T-helper 1 cell treated with Interleukin-12 subunit alpha and Interleukin-12 subunit beta and Interleukin-4 antibody, amounts not matched to agents 30 μg/mL and 1 μg/mL, for 36 hours (primary cell): ENCODE results near the gene SIGLEC8.
"Not testable (repeated sequence)": the region's sequence is repeated elsewhere in the genome, so short reads cannot be mapped to it uniquely, and the experiment has no call there.

Source experiments
- H3K27ac Mint-ChIP-seq: one replicate; pipeline ENCODE4 v1.8.0; 2021; ENCODE audit warnings: mild to moderate bottlenecking, mixed read lengths
- H3K27me3 Mint-ChIP-seq: one replicate; pipeline ENCODE4 v1.8.0; 2021; ENCODE audit warnings: low read depth, mixed read lengths
- H3K36me3 Mint-ChIP-seq: one replicate; pipeline ENCODE4 v1.8.0; 2021; ENCODE audit warnings: low read depth, mixed read lengths
- H3K4me1 Mint-ChIP-seq: one replicate; pipeline ENCODE4 v1.8.0; 2021; ENCODE audit warnings: low read depth, mixed read lengths
- H3K4me3 Mint-ChIP-seq: one replicate; pipeline ENCODE4 v1.8.0; 2021; ENCODE audit warnings: mild to moderate bottlenecking, moderate library complexity, mixed read lengths
- H3K9me3 Mint-ChIP-seq: one replicate; pipeline ENCODE4 v1.8.0; 2021; ENCODE audit warnings: mixed read lengths

Gene SIGLEC8

DNA sequence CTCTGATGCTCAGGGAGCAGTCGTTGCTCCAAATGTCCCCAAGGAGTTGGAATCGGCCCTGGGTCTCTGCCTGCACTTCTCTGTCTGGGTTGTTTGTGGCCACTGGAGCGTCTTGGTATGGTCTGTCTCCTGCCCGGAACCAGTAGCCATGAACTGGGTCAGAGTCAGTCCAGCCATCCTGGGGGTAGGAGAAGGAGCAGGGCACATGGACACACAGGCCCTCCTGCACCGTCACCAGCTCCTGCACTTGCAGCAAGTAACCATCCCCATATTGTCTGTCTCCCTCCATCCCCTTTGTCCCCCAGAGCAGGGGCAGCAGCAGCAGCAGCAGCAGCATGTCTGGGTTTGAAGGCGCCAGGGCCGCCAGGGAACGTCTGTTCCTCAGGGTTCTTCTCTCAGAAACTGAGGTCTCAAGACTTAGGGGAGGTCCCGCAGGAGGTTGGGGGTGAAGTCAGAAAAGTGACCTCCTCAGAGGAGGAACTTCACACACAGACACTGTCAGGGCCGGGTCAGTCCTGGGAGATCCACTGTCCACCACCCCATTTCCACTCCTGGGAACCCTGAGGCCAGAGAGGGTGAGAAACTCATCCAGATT, at the start of gene SIGLEC8:
TSS of gene SIGLEC8 (minus strand) at position 404 of the 595 bp plus-strand sequence. CDS start at position 337, 67 bp downstream.
- H3K9me3 Mint-ChIP-seq: no peaks in the 10 kb centered on the region
- no peaks in the 10 kb centered on the region for H3K36me3 Mint-ChIP-seq
- H3K27ac Mint-ChIP-seq: no peak within 1 kb of the TSS
- peaks cover 20% of the 10 kb centered on the region for H3K27me3 Mint-ChIP-seq
- H3K4me3 Mint-ChIP-seq: no peak within 1 kb of the TSS
- no peaks in the 10 kb centered on the region for H3K4me1 Mint-ChIP-seq

DNA sequence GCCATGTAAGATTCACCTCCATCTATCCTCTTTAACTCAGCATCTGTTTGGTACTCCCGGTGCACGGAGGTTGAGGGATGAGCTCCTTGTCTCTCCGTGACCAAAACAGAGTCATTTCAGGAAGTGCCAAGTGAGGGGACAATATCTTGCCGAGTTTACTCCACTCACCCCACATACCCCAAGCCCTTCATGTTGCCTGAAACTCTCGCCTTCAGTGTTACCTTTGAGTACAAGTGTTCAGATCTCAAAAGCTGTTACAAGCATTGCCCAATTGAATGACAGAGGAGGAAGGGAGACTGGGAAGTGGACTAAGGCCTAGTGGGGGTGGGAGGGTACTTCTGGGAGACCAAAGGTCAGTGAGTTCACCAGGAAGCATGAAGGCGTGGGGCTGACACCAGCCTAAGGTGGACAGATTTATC, 49.4 kb upstream of the SIGLEC8 start:
- Mint-ChIP-seq H3K9me3 (peaks cover 17% of the 10 kb centered on the region), H3K27ac (no peak overlapping the region), H3K36me3 (peaks cover 3% of the 10 kb centered on the region), H3K27me3 (peaks cover 16% of the 10 kb centered on the region), H3K4me1 (peaks cover 4% of the 10 kb centered on the region), H3K4me3 (no peak overlapping the region)

DNA sequence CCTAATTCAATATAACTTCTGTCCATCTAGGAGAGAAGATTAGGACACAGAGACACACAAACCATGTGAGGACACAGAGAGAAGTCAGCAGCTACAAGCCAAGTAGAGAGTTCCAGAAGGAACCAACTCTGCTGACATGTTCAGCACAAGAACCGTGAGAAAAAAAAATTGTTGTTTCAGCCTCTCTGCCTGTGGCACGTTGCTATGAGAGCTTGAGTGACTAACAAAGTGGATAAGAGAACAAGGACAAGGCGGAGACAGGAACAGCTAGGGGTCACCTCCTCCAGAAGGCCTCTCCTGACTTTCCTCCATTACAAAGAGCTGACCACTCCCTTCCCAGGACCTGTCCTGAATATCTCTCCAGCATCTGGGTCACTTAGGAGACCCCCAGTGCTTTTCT, 48.9 kb upstream of the SIGLEC8 start:
- Mint-ChIP-seq H3K4me1 (peaks cover 4% of the 10 kb centered on the region), H3K36me3 (peaks cover 3% of the 10 kb centered on the region), H3K4me3 (no peak overlapping the region), H3K27me3 (peaks cover 16% of the 10 kb centered on the region), H3K9me3 (peaks cover 19% of the 10 kb centered on the region), H3K27ac (no peak overlapping the region)

DNA sequence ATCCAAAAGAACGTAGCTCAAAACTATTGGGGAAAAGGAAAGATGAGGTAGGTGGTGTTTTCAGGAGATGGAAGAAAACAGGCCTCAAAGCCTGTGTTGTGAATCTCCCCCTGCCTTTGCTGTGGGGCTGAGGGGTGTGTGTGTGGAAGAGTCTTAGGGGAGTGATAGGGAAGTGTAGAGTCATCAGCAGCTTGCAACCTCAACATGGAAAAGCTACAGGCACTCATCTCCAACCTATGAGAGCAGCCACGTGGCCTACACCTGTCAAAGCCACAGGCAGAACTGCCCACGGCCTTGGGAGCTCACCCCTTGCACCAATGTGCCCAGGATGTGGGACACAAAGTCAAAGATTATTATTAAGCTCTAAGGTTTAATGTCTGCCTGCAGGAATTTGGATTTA, 47.6 kb upstream of the SIGLEC8 start:
- Mint-ChIP-seq H3K9me3 (peaks cover 21% of the 10 kb centered on the region), H3K27me3 (peaks cover 14% of the 10 kb centered on the region), H3K27ac (no peak overlapping the region), H3K4me3 (no peak overlapping the region), H3K36me3 (peaks cover 3% of the 10 kb centered on the region), H3K4me1 (peaks cover 12% of the 10 kb centered on the region)

DNA sequence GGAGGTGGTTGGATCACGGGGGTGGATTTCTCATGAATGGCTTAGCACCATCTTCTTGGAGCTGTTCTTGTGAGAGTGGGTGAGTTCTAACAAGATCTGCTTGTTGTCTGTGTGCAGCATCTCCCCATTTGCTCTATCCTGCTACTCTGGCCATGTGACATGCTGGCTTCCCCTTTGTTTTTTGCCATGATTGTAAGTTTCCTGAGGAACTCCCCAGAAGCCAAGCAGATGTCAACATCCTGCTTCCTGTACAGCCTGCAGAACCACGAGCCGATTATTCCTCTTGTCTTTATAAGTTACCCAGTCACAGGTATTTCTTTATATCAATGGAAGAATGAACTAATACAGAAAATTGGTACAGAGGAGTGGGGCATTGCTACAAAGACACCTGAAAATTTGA, 45.6 kb upstream of the SIGLEC8 start:
- H3K9me3 Mint-ChIP-seq: peaks cover 21% of the 10 kb centered on the region
- H3K36me3 Mint-ChIP-seq: peaks cover 3% of the 10 kb centered on the region
- H3K27ac Mint-ChIP-seq: no peak overlapping the region
- peaks cover 14% of the 10 kb centered on the region for H3K4me1 Mint-ChIP-seq
- H3K27me3 Mint-ChIP-seq: peaks cover 11% of the 10 kb centered on the region
- no peak overlapping the region for H3K4me3 Mint-ChIP-seq

DNA sequence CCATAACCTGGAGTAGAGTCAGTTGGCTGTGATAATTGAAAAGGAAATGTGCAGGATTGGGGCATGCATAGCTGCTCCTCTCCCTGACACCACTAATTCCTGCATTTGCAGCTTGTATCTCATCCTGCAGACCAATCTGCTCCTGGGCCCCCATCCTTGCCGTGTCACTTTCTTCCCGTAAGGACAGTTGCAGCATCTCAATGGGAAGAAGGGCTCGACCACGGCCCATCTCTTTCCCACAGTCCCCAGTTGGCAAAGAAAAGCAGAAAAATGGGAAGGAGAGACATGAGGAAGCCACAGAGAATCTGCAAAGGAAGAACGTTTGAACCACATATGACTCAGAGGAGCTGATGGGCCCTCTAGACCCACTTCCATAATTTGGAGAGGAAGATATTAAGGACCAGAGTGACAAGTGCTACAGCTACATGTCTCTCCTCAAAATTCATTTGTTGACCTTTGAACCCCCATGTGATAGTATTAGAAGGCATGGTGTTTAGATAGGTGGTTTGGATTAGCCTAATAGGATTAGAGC, 45.1 kb upstream of the SIGLEC8 start:
- Mint-ChIP-seq H3K9me3 (peaks cover 21% of the 10 kb centered on the region), H3K27ac (no peak overlapping the region), H3K4me3 (no peak overlapping the region), H3K27me3 (peaks cover 11% of the 10 kb centered on the region), H3K36me3 (peaks cover 3% of the 10 kb centered on the region), H3K4me1 (peaks cover 14% of the 10 kb centered on the region)

DNA sequence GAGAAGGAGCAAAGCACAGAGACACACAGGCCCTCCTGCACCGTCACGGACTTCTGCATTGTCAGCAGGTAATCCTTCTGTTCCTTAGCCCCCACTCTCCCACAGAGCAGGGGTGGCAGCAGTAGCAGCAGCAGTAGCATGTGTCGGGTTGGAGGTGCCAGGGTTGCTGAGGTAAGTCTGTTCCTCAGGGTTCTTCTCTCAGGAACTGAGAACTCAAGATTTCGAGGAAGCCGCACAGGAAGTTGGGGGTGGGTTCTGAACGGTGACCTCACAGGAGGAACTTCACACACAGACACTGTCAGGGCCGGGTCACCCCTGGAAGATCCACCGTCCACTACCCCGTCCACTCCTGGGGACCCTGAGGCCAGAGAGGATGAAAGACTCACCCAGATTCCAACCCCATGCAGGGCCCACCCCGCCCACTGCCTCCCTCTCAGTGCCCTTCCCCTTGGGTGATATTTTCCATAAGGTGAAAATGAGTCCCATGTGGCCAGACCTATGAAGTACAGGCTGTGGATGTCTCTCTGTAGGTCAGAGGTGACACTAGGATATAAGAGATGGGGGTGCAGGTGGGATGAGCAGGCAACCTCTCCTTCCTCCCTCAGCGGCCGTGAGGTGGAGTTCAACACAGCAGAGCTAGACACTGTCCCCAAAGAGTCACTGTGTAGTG, 43.5 kb upstream of the SIGLEC8 start, which contains the start of gene SIGLEC12:
TSS of gene SIGLEC12 (minus strand) at position 207 of the 670 bp plus-strand sequence. CDS start at position 140, 67 bp downstream.
- Mint-ChIP-seq H3K4me3 (peak within 1 kb of the TSS; percentile 46), H3K27ac (no peak within 1 kb of the TSS), H3K27me3 (peaks cover 11% of the 10 kb centered on the region), H3K36me3 (peaks cover 3% of the 10 kb centered on the region), H3K9me3 (peaks cover 21% of the 10 kb centered on the region), H3K4me1 (peaks cover 14% of the 10 kb centered on the region)

DNA sequence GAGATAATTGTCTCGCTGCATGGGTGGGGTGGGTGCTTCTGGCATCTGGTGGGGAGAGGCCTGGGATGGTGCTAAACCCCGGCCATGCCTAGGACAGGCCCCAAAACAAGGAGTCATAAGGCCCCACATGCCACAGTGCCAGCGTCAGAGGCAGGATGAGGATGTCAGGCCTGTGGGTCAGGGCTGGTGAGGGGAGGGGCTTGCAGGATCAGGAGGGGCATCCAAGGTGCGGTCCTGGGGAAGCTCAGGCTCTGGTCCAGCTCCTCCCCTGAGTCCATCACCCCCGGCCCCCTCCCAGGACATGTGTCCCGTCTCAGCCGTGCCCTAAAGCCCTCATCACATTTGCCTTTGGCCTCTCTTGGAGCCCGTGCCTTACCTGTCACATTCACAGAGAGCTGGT, 42.7 kb upstream of the SIGLEC8 start:
- H3K27ac Mint-ChIP-seq, H3K36me3 Mint-ChIP-seq: not testable (repeated sequence)
- peaks cover 21% of the 10 kb centered on the region for H3K9me3 Mint-ChIP-seq
- H3K4me3 Mint-ChIP-seq: peak overlapping the region; percentile 46
- peaks cover 11% of the 10 kb centered on the region for H3K27me3 Mint-ChIP-seq
- H3K4me1 Mint-ChIP-seq: peaks cover 14% of the 10 kb centered on the region

DNA sequence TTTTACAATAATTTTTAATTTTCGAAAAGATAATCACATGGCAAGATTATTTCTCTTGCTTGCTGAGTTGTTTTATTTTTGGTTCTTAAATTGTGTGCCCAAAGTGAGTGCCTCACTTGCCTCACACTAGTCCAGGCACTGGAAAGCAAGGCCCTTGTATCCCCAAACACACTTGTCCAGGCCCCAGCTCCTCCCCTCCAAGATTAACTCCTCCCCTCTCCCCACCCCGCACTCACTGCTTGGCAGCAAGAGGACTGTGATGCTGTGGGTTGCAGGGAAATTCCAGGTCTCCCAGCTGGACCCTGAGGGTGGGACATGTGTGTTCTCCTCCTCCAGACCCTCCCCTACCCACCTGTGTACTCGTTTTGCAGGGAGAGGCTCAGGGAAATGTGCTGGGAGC, 39.4 kb upstream of the SIGLEC8 start:
- Mint-ChIP-seq H3K4me3 (no peak overlapping the region), H3K4me1 (peaks cover 11% of the 10 kb centered on the region), H3K36me3 (no peaks in the 10 kb centered on the region), H3K27ac (no peak overlapping the region), H3K9me3 (peaks cover 15% of the 10 kb centered on the region), H3K27me3 (peaks cover 8% of the 10 kb centered on the region)

DNA sequence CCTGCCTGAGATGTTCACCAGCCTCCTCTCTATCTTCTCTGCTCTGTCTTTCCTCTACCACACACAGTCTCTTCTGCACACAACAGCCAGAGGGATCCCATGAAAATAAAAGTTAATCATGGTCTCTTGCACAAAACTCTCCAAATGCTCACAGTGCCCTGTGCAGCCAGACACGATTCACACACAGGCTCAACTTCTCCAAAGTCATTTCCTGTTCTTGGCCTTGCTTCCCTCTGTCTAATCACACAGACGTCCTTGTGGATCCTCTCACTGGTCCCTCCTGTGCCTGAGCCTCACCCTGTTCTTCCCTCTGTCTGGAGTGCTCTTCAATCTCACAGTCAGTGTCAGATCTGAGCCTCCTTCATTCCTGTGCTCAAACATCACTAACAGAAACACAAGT, 35.5 kb upstream of the SIGLEC8 start:
- peaks cover 8% of the 10 kb centered on the region for H3K27me3 Mint-ChIP-seq
- H3K27ac Mint-ChIP-seq: no peak overlapping the region
- no peak overlapping the region for H3K4me3 Mint-ChIP-seq
- no peaks in the 10 kb centered on the region for H3K4me1 Mint-ChIP-seq
- no peaks in the 10 kb centered on the region for H3K36me3 Mint-ChIP-seq
- peaks cover 13% of the 10 kb centered on the region for H3K9me3 Mint-ChIP-seq

DNA sequence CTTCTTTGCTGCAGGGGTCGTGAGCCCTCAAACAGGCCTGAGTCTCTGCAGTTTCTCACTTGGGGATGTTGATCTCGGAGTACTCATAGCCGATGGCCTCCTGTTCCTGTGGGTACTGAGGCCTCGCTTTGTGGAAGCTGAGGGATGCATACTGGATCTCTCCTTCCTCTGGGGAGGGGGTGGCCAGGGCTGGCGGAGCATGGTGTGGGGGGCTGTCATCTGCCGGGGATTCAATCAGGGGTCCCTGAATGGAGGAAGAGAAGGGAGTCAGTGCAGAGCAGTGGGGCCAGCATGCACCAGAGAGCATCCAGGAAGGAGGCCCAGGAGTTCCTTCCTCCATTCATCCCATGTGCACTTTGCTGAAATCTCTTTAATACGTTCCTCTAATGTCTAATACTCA, 33.3 kb upstream of the SIGLEC8 start:
- no peak overlapping the region for H3K4me3 Mint-ChIP-seq
- no peaks in the 10 kb centered on the region for H3K36me3 Mint-ChIP-seq
- H3K27me3 Mint-ChIP-seq: peaks cover 8% of the 10 kb centered on the region
- H3K9me3 Mint-ChIP-seq: peaks cover 13% of the 10 kb centered on the region
- H3K27ac Mint-ChIP-seq: no peak overlapping the region
- H3K4me1 Mint-ChIP-seq: peaks cover 1% of the 10 kb centered on the region

DNA sequence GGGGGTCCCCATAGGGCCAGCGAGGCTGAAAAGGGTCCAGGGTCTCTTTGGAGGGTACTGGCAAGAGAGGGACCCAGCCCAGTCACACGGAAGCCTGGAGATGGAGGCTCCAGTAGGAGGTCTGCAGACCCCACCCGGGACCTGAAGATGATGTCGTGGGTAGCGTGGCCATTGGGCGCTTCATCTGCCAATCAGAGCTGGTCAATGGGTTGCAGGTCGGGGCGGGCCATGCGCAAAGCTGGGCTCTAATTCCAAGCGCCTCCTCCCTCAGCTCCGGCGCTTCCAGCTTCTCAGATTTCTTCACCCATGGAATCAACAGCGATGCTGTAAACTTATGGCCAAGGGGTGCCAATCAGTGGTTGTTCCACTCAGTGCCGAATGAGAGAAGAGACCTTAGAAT, 32.4 kb upstream of the SIGLEC8 start:
- no peaks in the 10 kb centered on the region for H3K36me3 Mint-ChIP-seq
- no peak overlapping the region for H3K4me3 Mint-ChIP-seq
- H3K27ac Mint-ChIP-seq: no peak overlapping the region
- H3K9me3 Mint-ChIP-seq: peaks cover 13% of the 10 kb centered on the region
- peaks cover 8% of the 10 kb centered on the region for H3K27me3 Mint-ChIP-seq
- peaks cover 1% of the 10 kb centered on the region for H3K4me1 Mint-ChIP-seq

DNA sequence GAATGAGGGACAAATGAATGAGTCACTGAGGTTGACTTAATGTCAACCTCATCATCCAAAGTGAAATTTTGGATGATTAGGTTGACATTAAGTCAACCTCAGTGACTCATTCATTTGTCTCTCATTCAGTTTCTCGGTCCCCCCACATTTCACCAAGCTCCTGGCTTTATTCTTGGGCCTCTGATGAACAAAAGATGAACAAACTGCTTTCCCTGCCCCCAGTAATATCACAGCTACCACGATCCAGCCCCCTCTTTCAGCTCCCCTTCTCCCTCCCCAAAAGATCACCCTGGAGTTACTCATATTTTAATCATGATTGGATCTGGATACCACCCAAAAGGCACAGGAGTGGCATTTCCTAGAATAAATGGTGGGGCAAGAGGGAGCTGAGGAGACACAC, 30.9 kb upstream of the SIGLEC8 start:
- H3K4me3 Mint-ChIP-seq: no peak overlapping the region
- H3K27ac Mint-ChIP-seq: no peak overlapping the region
- H3K4me1 Mint-ChIP-seq: peaks cover 1% of the 10 kb centered on the region
- peaks cover 8% of the 10 kb centered on the region for H3K27me3 Mint-ChIP-seq
- H3K36me3 Mint-ChIP-seq: no peaks in the 10 kb centered on the region
- peaks cover 10% of the 10 kb centered on the region for H3K9me3 Mint-ChIP-seq

DNA sequence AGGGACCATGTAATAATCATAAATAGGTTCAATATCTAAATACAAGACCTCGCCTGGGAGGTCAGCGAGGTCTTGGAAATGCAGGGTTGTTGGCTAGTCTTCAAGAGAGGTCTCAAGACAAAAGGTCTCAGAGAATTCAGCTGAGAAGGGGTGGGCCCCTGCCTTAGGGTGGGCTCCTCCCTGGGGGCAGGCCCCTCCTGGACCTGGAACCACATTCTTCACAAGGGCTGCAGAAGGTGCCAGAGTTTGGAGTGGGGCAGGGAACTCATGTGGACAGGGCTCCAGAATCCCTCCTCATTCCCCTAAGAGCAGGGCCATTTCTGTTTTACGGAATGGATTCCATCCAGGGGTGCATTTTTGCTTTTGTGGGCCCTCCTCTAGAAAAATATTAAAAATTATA, 30.2 kb upstream of the SIGLEC8 start:
- Mint-ChIP-seq H3K36me3 (no peaks in the 10 kb centered on the region), H3K4me1 (peaks cover 1% of the 10 kb centered on the region), H3K27me3 (peaks cover 3% of the 10 kb centered on the region), H3K9me3 (peaks cover 5% of the 10 kb centered on the region), H3K27ac (no peak overlapping the region), H3K4me3 (no peak overlapping the region)

DNA sequence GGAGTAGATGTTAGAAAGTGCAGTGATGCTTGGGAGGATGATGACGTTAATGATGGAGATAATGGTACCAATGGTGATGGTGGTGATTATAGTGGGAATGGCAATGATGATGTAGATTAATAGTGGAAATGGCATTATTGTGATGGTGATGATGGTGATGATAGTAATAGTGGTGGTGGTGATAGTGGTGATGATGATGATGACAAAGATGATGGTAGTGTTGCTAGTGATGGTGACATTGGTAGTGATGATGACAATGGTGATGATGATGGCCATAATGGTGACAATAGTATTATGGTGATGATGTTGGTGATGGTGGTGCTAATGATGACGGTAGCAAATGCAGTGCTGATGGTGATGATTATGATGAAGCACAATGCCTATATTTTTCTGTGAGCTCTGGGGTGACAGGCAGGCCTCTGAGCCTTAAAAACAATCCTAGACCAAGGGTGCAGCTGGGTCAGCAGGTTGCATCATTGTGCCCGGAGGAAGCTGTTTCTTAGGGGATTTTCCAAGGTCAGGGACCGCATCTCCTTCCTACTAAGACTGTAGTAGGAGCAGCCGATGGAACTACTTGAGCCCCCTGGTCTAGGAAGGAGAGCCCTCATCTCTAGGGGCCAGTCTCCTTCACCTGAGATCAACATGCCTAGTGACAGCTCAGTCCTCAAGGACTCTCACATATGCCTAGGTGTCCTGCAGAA, 27.9 kb upstream of the SIGLEC8 start:
- Mint-ChIP-seq H3K4me1 (peaks cover 1% of the 10 kb centered on the region), H3K27me3 (no peaks in the 10 kb centered on the region), H3K36me3 (no peaks in the 10 kb centered on the region), H3K9me3 (peaks cover under 1% of the 10 kb centered on the region), H3K4me3 (no peak overlapping the region), H3K27ac (no peak overlapping the region)
